Neural progenitor cell (in vitro differentiated cells): Measurements from ENCODE around the gene MYOF.

Experiments used
- CTCF ChIP-seq: fragments of 200-600 bp; sonication (generic); IDR thresholded peaks from 2 replicates; pipeline ENCODE4 v1.5.1; 2017; ENCODE audit warnings: antibody characterized with exemption, mild to moderate bottlenecking
- EZH2 ChIP-seq: fragments of 200-600 bp; sonication (generic); IDR thresholded peaks from 2 replicates; pipeline ENCODE4 v1.6.1; 2017; ENCODE audit warnings: antibody characterized with exemption, mild to moderate bottlenecking, moderate library complexity

- TF ChIP-seq CTCF (no peak), EZH2 (no peak)
Observed at GRCh38 chr10:93315246-93315645, 166.9 kb downstream of the MYOF start.
